CD4-positive, alpha-beta T cell treated with Interleukin-6 for 4 hours (primary cell): ENCODE results near the gene SLC30A2.
A peak's percentile ranks its signal among the peaks of the same experiment; 100 is the strongest.

Experiments used
- DNase-seq: peaks from one replicate; pipeline ENCODE4 v3.0.0-alpha.2; 2020; ENCODE audit warnings: mixed read lengths

Gene SLC30A2

DNA sequence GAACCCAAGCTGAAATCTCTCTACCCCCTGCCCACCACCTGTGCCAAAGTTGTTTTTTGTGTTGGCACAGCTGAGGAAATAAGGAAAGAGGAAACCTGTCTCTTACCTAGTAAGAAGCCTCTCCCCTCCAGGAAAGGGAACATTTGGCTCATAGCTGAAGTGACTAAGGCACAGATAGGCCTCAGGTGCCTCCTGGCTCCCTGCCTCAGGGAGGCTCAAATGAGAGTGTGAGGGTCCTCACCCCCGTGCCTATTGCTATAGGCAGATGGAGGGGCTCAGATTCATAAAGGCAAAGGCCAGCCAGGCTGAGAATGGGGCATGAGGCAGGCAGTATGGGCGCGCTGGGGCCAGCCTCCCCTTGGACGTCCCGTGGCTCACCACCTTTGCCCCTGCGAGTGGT, 7.4 kb downstream of the SLC30A2 start:
- no peak for DNase-seq

DNA sequence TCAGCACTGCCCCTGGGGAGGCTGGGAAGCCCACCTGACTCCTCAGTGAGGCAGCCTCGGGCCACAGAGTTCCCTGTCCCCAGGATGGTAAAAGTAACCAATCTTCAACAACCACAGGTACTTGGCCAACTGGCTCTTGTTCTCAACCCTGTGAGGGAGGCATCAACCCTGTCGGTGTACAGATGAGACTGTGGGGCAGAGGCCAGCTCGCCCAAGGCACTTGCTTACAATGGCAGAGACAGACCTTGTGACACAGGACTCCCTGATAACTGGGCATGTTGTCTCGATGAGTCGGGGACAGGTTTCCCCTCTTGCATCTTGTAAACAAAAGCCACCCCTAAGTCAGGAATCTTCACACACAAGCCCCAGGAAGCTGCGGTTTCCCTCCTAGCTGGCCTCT, 8.0 kb downstream of the SLC30A2 start:
- DNase-seq = no peak

DNA sequence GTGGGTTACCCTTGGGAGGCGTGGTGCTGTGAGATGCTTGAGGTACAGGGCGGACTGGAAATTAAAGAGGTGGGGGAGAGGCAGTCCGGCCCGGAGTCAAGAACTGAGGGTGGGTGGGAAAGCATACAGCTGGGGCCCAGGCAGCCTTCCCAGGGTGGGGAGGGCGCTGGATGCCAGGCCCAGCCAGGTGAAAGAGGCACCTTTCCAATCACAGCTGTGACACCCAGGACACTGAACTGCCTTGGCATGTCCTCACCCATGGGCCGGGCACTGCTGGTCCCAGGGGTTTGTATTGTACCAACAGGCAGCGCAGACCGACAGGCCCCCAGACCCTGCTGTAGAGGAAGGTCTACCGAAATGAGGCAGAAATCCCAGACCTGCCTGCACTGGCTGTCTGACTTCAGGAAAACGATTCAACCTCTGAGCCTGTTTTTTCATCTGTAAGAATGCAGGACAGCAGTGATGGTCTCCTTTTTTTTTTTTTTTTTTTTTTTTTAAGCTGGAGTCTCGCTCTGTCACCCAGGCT, 9.1 kb downstream of the SLC30A2 start:
- DNase-seq = no peak

- DNase-seq = peak; percentile 78
Observed at GRCh38 chr1:26035959-26036755, 9.8 kb downstream of the SLC30A2 start.

- DNase-seq = peak; percentile 97
Observed at GRCh38 chr1:26035203-26035958, 10.5 kb downstream of the SLC30A2 start.

DNA sequence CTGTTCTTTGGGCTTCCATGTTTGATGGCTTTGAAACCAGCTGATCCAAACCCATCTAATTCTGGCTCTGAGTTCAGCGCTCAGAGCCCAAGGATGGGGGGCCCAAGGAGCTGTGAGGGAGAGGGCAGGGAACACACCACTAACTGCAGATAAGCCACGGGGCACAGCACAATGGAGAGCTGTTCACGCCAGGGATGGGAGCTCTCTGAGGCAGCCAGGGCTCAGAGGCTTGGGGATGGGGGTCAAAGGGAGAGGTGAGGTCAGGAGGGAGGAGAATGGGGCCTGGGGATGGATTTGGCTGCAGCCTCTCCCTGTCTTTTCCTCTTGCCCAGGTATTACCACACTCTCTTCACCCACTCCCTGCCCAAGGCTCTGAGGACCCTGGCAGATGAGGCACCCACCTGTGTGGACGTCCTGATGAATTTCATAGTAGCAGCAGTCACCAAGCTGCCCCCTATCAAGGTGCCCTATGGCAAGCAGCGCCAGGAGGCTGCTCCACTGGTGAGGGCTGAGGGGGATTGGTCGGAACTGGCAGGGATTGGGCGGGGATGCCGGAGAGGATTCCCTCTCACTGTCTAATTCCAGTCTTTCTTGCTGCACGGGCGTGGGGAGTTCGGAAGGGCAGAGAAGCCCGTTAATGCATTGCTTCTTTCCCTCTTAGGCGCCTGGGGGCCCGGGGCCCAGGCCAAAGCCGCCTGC, 11.3 kb downstream of the SLC30A2 start:
- no peak for DNase-seq

- no peak for DNase-seq
Observed at GRCh38 chr1:26032656-26033357, 13.1 kb downstream of the SLC30A2 start.

GRCh38 chr1:26031611-26032220, 14.2 kb downstream of the SLC30A2 start:
- DNase-seq = no peak

DNA sequence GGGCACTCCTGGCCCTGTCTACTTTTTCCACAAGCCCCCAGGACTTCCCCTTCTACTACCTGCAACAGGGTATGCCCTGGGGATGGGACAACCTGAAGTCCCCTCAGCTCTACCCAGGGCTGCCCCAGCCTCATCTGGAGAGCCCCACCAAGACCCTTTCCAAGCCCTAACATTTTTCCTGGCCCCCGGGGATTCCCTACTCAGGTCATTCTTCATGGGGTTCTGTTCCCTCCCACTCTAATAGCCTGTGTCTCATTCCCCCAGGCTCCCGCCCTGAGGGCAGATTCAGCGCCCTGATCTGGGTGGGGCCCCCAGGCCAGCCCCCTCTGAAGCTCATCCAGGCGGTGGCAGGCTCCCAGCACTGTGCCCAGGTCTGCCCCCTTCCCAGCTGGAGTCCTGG, 14.7 kb downstream of the SLC30A2 start:
- no peak for DNase-seq

DNA sequence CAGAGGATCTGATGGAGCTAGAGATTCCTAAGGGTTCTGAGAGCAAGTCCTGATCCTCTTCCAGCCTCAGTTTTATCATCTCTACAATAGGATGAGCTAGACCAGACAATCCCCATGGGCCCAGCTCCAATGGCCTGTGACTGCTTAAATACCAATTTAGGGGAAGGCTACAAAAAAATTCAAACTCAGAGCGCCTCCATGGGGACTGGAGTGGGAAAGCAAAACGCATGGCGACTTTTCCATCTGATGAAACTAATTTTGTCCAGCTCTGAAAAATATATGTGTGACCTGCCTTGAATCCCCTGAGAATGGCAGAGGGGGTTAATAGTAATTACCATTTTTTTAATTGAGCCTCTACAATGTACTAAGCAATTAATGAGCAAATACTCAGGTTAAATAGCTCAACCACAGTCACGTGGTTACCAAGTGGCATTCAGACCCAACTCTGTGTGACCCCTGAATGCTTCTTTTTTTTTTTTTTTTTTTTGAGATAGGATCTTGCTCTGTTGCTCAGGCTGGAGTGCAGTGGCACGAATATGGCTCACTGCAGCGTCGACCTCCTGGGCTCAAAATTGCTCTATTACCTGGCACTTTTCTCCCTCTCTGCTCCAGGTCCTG, 15.9 kb downstream of the SLC30A2 start:
- no peak for DNase-seq

- DNase-seq = no peak
Observed at GRCh38 chr1:26029054-26029863, 16.7 kb downstream of the SLC30A2 start.

GRCh38 chr1:26028490-26028980, 17.4 kb downstream of the SLC30A2 start:
- no peak for DNase-seq

DNA sequence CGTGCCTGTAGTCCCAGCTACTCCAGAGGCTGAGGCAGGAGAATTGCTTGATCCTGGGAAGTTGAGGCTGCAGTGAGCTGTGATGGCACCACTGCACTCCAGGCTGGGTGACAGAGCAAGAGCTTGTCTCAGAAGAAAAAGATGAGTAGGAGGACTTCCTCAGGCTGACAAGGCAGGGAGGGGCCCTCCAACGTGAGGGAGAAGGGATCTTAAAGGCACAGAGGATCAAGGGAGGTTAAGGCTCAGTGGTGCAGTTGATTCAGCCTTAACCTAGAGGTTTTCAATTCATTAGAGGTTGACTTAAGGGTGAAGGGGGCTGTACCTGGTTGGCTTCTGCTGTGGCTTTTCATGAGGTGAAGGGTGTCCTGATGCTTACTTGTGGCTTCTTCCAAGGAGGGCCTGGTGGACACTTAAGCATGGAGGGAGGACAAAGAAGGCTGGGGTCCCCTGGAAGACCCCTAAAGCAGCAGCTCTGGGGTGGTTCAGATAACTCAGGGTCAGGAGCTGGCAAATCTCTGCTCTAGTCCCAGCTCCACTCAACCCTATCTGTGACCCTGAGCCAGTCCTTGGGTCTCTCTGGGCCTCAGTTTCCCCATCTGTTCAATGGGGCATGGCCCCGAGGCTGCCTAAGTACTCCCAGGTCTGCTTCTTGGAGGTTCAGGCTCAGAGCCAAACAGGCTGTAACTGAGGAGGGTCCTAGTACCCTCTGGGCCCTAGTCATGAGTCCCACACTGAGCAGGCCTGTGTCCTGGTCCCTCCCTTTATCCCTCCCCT, 18.0 kb downstream of the SLC30A2 start:
- DNase-seq = no peak

DNA sequence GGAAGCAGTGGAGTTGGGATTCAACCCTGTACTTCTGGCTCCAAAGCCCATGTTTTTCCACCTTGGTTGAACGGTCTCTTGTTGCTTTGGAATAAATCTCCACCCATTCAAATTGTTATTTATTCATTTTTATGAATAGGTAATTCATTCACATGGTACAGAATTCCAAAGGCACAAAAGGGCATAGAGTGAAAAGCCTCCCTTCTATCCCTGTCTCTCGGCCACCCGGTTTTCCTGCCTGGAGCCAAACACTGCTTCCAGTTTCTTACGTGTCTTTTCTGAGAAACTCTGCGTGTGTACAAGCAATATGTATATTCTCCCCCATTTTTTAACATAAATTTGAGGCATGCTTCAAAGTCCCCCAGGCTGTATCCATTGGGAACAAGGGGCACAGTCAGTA, 20.4 kb downstream of the SLC30A2 start:
- DNase-seq = no peak

GRCh38 chr1:26025060-26025459, 20.9 kb downstream of the SLC30A2 start:
- no peak for DNase-seq

GRCh38 chr1:26023826-26024225, 22.1 kb downstream of the SLC30A2 start:
- DNase-seq = no peak

- DNase-seq = no peak
Observed at GRCh38 chr1:26023009-26023408, 22.9 kb downstream of the SLC30A2 start.

DNA sequence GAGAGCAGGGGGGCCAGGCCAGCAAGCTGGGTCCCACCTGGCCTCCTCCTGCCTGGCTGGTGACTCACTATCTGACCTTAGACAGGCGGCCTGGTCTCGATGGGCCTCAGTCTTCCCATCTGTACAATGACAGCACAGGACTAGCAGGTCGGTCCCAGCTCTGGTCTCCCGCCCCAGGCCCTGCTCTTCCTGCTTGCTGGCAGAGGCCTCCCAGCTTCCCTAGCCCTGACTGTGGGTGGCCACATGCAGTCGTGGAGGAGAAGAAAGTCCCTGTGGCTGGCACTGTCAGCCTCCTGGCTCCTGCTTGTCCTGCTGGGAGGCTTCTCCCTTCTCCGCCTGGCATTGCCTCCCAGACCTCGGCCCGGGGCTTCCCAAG, 23.5 kb downstream of the SLC30A2 start:
- DNase-seq = no peak

DNA sequence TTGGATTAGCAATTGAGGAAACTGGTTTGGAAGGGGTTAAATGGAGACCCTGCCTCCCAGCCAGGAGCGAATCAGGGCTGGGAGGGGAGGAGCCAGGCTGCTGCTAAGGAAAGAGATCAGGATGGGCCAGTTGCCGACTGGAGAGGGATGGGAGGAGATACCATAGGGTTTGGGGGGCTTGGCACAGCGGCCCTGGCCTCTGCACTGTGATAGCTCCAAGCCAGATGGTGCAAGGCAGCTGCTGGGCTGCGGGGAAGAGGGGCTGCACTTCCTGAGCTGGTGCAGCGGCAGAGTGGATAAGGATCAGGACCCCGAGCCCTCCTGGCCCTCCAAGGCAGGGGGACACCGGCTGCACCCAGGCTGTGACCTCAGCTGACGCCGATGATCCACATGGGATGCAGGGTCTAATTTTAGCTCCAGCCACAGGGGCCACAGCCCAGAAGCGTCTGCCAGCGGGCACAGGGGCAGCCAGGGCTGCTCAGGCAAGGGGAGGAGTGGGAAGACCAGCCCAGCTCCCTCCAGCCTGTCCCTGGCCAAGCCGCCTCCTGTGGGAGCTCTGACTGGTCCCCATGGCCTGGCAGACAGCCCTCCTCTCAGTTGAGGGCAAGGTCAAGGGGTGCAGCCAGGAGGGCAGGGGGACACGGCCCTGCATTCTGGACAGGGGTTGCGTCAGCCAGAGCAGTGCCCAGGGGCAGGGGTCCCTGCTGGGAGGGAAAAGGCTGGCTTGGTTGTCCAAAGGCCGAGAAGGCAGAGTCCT, 24.1 kb downstream of the SLC30A2 start, which contains the start of gene EXTL1:
Gene EXTL1, plus strand, starts transcription at position 129 of the 757 bp plus-strand sequence. CDS start 872 bp downstream, outside the sequence.
- DNase-seq = no peak
